ENCODE results near the gene ADAM33. TPM values are rescaled to one million over a fixed set of nuclear protein-coding genes. Genes with fewer than 3 reads are reported as not detected.

ADAM33 gene
- total RNA-seq, 1 donor, result 11.2 TPM

DNA sequence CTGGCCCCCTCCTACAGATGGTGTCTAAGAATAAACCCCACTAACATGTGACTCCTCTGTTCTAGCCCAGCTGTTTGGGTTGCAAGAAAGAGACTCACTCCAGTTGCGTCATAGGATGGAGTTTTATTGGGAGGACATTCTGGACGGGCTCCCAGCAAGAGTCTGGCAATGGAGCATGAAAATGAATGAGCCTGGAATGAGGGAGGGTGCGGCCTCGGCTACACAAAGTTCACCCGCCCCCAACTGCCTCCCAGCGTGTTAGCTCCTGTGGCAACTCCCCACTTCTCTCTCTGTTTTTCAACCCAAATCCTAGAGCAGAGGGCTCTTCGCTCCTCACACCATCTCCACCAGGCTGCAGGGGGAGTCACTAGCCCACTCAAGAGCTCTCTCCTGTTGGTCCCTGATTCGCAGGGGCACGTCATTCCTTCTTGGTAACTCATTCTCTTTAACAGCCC lies 5.1 kb upstream of the ADAM33 start:
- no peaks in the 10 kb centered on the region for H3K36me3 ChIP-seq (ENCODE audit: insufficient read depth, low read length)
- no peaks in the 10 kb centered on the region for H3K9me3 ChIP-seq (ENCODE audit: low read depth, low read length)
- no peaks in the 10 kb centered on the region for H3K79me2 ChIP-seq (ENCODE audit: insufficient read depth, low read length)
- peak overlapping the region; percentile 51 for H3K4me3 ChIP-seq (ENCODE audit: insufficient read depth, low read length)
- H4K20me1 ChIP-seq (ENCODE audit: insufficient read depth, low read length), result no peaks in the 10 kb centered on the region
- DNase-seq (ENCODE audit: insufficient read length, low spot score, missing footprints), result peak; percentile 100
- peak overlapping the region; percentile 95 for H2AFZ ChIP-seq (ENCODE audit: low read length)
- H3K4me2 ChIP-seq (ENCODE audit: insufficient read depth, low read length), result peak overlapping the region; percentile 75
- TF ChIP-seq, protein P1, sequence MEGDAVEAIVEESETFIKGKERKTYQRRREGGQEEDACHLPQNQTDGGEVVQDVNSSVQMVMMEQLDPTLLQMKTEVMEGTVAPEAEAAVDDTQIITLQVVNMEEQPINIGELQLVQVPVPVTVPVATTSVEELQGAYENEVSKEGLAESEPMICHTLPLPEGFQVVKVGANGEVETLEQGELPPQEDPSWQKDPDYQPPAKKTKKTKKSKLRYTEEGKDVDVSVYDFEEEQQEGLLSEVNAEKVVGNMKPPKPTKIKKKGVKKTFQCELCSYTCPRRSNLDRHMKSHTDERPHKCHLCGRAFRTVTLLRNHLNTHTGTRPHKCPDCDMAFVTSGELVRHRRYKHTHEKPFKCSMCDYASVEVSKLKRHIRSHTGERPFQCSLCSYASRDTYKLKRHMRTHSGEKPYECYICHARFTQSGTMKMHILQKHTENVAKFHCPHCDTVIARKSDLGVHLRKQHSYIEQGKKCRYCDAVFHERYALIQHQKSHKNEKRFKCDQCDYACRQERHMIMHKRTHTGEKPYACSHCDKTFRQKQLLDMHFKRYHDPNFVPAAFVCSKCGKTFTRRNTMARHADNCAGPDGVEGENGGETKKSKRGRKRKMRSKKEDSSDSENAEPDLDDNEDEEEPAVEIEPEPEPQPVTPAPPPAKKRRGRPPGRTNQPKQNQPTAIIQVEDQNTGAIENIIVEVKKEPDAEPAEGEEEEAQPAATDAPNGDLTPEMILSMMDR (IDR thresholded peaks at IDR 0.05; ENCODE audit: extremely low read depth, low read depth, low read length), result no peak
- H3K4me1 ChIP-seq (ENCODE audit: insufficient read depth, low read length), result peaks cover 13% of the 10 kb centered on the region
- peaks cover 5% of the 10 kb centered on the region for H3K27me3 ChIP-seq (ENCODE audit: insufficient read depth, low read length)
- peak overlapping the region; percentile 56 for H3K27ac ChIP-seq (ENCODE audit: low read depth, low read length)

DNA sequence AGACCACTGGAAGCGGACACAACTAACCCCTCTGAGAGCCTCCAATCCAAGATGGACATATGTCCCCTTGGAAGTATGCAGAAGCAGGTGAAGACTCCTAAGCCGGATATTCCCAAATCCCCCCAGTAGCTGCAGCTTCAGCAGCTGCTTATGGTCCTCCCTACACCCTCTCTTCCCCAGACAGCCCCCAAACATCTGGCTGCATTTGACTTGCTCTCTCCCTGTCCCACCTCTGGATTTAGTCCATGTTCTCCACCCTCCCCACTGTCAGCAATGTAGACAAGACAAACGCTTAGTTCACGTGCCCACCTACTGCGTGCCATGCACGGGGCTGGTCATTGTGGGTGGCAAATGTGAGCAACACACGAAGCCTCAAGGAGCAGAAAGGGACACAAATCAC lies 4.6 kb upstream of the ADAM33 start:
- TF ChIP-seq, protein P1 (IDR thresholded peaks at IDR 0.05; ENCODE audit: extremely low read depth, low read depth, low read length), result no peak
- H4K20me1 ChIP-seq (ENCODE audit: insufficient read depth, low read length), result no peaks in the 10 kb centered on the region
- peak overlapping the region; percentile 30 for H3K27ac ChIP-seq (ENCODE audit: low read depth, low read length)
- peaks cover 8% of the 10 kb centered on the region for H3K27me3 ChIP-seq (ENCODE audit: insufficient read depth, low read length)
- H2AFZ ChIP-seq (ENCODE audit: low read length), result no peak overlapping the region
- H3K4me1 ChIP-seq (ENCODE audit: insufficient read depth, low read length), result peaks cover 13% of the 10 kb centered on the region
- H3K36me3 ChIP-seq (ENCODE audit: insufficient read depth, low read length), result no peaks in the 10 kb centered on the region
- no peaks in the 10 kb centered on the region for H3K9me3 ChIP-seq (ENCODE audit: low read depth, low read length)
- peak overlapping the region; percentile 8 for H3K4me3 ChIP-seq (ENCODE audit: insufficient read depth, low read length)
- DNase-seq (ENCODE audit: insufficient read length, low spot score, missing footprints), result no peak
- H3K4me2 ChIP-seq (ENCODE audit: insufficient read depth, low read length), result peak overlapping the region; percentile 75
- H3K79me2 ChIP-seq (ENCODE audit: insufficient read depth, low read length), result no peaks in the 10 kb centered on the region

DNA sequence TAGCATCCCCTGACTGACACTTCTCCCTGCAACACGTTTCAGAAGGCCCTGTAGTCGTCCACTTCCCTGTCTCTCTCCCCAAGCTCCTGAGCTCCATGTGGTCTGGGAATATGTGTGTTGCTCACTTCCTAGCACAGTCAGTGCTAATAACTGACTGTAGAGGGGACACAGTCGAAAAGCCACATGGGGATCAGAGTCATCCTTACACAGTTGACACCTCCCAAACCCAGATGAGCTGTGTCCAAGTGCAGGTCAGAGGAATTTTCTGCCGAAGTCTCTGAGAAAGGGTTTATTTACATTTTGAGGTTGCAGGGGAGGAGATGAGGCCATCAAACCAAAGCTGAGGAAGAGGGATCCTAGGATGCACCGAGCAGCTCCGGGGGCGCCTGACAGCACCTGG lies 3.5 kb upstream of the ADAM33 start:
- DNase-seq (ENCODE audit: insufficient read length, low spot score, missing footprints), result no peak

DNA sequence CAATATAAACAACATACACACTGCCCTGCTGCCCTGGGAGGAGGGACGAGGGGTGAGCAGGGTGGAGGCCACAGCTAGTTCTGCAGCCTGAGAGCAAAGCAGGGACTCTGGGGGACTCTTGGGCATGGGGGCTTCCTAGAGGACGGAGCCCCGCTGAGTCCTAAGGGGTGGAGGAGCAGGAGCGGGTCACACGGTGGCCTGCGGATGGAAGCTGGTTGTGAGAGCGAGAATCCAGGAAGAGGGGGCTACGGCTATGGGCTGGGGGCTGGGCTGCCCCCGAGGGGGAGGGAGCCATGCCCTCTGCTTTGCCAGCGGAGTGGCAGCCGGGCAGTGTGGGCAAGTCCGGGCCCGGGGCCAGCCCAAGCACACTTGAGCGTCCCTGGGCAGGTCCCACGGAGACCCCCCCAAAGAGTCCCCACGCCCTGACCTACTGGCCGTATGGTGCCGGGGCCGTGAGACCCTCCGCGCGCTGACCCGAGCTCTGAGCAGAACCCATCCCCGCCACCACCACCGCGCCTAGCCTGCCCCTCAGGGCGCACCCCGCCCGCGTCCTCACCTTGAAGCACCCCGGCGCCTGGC lies 369 bp downstream of the ADAM33 start:
- Histone ChIP-seq H3K27ac (ENCODE audit: low read depth, low read length) (no peak overlapping the region), H3K27me3 (ENCODE audit: insufficient read depth, low read length) (peaks cover 11% of the 10 kb centered on the region), H3K79me2 (ENCODE audit: insufficient read depth, low read length) (no peaks in the 10 kb centered on the region), H3K36me3 (ENCODE audit: insufficient read depth, low read length) (no peaks in the 10 kb centered on the region), H3K9me3 (ENCODE audit: low read depth, low read length) (no peaks in the 10 kb centered on the region), H4K20me1 (ENCODE audit: insufficient read depth, low read length) (no peaks in the 10 kb centered on the region), H3K4me1 (ENCODE audit: insufficient read depth, low read length) (peaks cover 11% of the 10 kb centered on the region), H2AFZ (ENCODE audit: low read length) (peak overlapping the region; percentile 29), H3K4me3 (ENCODE audit: insufficient read depth, low read length) (peak overlapping the region; percentile 67), H3K4me2 (ENCODE audit: insufficient read depth, low read length) (peak overlapping the region; percentile 71)
- no peak for DNase-seq (ENCODE audit: insufficient read length, low spot score, missing footprints)
- TF ChIP-seq, protein P1 (IDR thresholded peaks at IDR 0.05; ENCODE audit: extremely low read depth, low read depth, low read length), result no peak

More for the DNA sequence above, 3.5 kb upstream of the ADAM33 start:
- Histone ChIP-seq H3K27ac (ENCODE audit: low read depth, low read length) (no peak overlapping the region), H3K9me3 (ENCODE audit: low read depth, low read length) (no peaks in the 10 kb centered on the region), H2AFZ (ENCODE audit: low read length) (peak overlapping the region; percentile 5), H4K20me1 (ENCODE audit: insufficient read depth, low read length) (no peaks in the 10 kb centered on the region), H3K4me1 (ENCODE audit: insufficient read depth, low read length) (peaks cover 19% of the 10 kb centered on the region), H3K79me2 (ENCODE audit: insufficient read depth, low read length) (no peaks in the 10 kb centered on the region), H3K36me3 (ENCODE audit: insufficient read depth, low read length) (no peaks in the 10 kb centered on the region), H3K4me3 (ENCODE audit: insufficient read depth, low read length) (no peak overlapping the region), H3K27me3 (ENCODE audit: insufficient read depth, low read length) (peaks cover 11% of the 10 kb centered on the region), H3K4me2 (ENCODE audit: insufficient read depth, low read length) (no peak overlapping the region)
- TF ChIP-seq, protein P1 (IDR thresholded peaks at IDR 0.05; ENCODE audit: extremely low read depth, low read depth, low read length), result no peak
